HG02970 (cell line): ENCODE results near the gene RPGRIP1L.

Experiments
- ATAC-seq: cut with Tn5 transposase; IDR thresholded peaks from one replicate; pipeline ENCODE4 v1.9.1; 2021; ENCODE audit warnings: mild to moderate bottlenecking, moderate library complexity, moderate number of reproducible peaks; ENCODE audit not compliant: unreplicated experiment, low FRiP score

RPGRIP1L gene

DNA sequence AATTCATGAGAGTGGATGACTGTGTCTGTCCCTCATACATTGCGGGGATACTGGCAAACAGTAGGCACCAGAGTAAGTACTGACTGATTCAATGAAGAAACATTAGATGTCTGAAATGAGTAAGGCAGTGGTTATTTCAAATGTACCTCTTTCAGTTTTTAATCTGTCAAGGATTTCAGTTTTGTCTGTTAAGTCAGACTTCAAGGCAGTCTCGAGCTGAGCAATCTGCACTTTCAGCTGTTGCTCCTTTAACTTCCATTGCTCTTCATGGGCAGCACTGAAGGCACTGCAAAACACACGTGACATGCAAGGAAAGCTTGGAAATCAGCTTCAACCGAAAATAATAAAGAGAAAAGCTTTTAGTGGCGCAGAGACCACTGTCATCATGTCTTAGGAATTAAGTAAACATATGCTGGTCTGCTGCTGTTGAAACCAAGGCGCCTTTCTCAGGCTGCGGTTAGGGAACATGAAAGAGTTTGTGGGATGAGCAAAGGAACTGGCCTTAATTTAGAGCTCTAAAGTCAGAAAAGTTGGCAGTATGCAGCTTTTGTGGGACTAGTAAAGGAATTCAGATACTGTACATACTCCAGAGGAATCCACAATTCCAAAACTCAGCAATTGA is 38.8 kb downstream of the RPGRIP1L start:
- no peak for ATAC-seq

DNA sequence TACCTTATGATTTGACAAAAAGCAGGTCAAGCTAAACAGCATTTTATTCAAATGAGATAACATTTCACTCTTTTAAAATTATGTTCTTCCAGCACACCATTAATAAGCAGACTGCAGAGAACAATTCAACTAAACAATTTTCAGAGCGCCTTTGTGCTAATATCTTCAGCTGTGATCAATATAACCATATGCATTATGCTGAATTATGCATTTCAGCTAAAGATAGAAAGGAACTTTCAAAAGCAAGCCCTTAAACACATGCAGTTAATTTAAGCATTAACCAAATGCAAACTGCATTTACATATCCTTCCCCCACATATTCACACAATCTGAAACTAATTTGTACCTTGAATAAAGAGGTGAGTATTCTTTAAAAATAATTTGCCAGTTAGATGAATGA is 41.6 kb downstream of the RPGRIP1L start:
- ATAC-seq, result no peak

- ATAC-seq, result no peak
These were observed 48.7 kb downstream of the RPGRIP1L start for GRCh38 chr16:53654946-53655345.

DNA sequence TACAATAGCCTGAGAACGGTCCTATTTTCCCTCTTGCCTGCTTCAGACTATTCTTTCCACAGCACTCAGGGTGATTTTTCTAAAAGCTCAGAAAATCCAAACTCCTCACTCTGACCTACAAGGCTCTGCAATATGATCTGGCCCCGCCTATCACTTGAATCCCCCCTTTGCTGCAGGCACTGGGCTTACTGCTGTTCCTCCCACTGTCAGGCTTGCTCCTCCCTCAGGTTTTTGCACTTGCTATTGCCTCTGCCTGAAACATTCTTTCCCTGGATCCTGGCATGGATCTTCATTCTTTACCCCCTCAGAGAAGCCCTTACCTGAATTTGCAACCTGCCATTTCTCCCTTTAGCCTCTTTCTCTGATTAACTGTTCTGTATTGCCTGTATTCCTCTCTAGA is 52.3 kb downstream of the RPGRIP1L start:
- no peak for ATAC-seq

- ATAC-seq, result no peak
These were observed 57.2 kb downstream of the RPGRIP1L start for GRCh38 chr16:53646506-53646905.

GRCh38 chr16:53643474-53643873 is 60.2 kb downstream of the RPGRIP1L start:
- ATAC-seq, result no peak

DNA sequence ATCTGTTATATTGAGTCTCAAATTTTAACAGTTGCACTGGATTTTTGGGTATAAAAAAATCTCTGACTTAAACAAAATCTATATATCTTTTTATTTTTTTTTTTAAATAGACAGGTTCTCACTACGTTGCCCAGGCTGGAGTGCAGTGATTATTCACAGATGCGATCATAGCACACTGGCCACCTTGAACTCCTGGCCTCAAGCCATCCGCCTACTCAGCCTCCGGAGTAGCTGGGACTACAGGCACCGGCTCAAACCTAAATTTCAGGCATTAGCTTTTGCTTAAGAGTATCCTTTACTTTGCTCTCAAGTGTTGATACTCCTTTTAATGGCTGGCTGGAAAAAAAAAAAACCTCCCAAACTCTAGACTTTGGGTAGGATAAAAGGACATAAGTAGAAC is 61.6 kb downstream of the RPGRIP1L start:
- ATAC-seq, result no peak

DNA sequence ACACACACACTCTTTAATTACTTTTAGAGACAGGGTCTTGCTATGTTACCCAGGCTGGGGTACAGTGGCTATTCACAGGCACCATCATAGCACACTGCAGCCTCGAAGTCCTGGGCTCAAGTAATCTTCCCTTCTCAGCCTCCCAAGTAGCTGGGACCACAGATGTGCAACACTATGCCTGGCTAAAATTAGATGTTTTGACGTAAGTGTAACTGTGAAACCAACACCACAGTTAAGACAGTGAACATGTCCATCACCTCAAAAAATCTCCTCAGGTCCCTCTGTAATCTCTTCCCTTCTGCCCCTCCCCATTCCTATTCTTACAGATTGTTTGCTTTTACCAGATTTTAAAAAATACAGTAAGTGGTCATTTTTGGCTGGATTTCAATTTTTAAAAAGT is 66.7 kb downstream of the RPGRIP1L start:
- no peak for ATAC-seq

GRCh38 chr16:53632526-53632925 is 71.1 kb downstream of the RPGRIP1L start:
- no peak for ATAC-seq

GRCh38 chr16:53631236-53632025 is 72.2 kb downstream of the RPGRIP1L start:
- no peak for ATAC-seq

DNA sequence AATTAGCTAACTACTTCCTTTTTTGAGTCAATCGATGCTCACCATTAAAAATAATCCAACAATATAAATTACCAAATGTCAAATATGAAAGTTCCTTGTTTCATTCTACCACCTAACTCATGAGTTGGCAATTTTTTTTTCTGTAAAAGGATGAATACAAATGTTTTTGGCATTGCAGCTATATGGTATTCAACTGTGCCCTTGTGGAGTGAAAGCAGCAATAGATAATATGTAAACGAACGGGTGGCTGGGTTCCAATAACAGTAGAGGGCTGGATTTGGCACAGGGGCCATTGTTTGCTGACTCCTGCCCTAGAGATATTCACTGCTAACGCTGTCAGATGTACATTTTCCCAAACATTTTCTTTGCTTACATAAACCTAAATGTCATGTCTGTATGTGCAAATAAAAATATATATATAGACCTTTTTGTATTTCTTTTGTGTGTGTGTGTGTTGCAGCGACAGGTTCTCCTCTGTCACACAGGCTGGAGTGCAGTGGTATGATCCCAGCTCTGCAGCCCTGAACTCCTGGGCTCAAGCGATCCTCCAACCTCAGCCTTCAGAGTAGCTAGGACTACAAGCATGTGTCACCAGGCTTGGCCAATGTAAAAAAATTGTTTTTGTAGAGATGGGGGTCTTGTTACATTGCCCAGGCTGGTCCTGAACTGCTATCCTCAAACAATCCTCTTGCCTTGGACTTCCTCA is 73.9 kb downstream of the RPGRIP1L start:
- no peak for ATAC-seq

DNA sequence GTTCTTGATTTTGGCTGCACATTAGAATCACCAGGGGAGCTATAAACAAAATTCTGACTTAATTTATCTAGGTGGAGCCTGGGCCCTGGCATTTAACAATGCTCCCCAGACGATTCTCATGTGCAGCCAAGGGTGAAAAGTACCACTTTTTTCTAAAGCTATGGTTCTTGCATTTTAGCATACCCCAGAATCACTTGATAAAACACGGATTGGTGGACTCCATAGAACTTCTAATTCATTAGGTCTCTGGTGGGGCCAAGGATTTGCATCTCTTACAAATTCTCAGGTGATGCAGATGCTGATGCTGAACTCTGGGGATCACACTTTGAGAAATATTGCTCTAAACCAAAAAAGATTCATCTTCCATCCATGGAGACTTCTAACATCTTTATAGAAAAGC is 74.5 kb downstream of the RPGRIP1L start:
- ATAC-seq, result no peak

- no peak for ATAC-seq
These were observed 76.8 kb downstream of the RPGRIP1L start for GRCh38 chr16:53626811-53627210.

GRCh38 chr16:53626161-53626560 is 77.5 kb downstream of the RPGRIP1L start:
- ATAC-seq, result no peak

DNA sequence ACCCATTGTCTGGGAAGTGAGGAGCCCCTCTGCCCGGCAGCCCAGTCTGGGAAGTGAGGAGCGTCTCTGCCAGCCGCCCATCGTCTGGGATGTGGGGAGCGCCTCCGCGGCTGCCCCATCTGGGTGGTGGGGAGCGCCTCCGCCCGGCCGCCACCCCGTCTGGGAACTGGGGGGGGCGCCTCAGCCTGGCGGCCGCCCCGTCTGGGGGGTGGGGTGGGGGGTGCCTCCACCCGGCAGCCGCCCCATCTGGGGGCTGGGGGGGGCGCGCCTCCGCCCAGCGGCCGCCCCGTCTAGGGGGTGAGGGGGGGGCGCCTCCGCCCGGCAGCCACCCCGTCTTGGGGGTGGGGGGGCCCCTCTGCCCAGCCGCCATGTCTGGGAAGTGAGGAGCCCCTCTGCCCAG is 78.4 kb downstream of the RPGRIP1L start:
- no peak for ATAC-seq

GRCh38 chr16:53622315-53622714 is 81.3 kb downstream of the RPGRIP1L start:
- ATAC-seq, result no peak

- ATAC-seq, result no peak
These were observed 83.2 kb downstream of the RPGRIP1L start for GRCh38 chr16:53620476-53620875.

- ATAC-seq, result no peak
These were observed 84.4 kb downstream of the RPGRIP1L start for GRCh38 chr16:53619235-53619634.

DNA sequence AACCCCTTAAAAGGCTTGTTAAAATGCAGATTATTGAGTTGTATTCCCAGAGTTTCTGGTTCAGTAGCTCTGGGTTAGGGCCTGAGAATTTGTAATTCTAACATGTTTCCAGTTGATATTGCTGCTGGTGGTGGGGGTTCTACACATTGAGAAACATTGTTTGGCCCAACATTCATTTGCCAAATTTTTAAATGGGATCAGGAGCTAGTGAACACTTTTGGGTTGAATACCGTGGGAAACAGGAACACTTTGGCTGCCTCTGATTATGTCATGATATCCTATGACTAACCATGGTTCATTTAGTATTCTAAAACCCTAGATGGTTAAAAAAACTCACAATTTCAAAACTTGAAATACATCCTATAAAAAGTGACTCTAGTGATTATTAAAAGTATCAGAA is 89.3 kb downstream of the RPGRIP1L start:
- no peak for ATAC-seq

GRCh38 chr16:53612003-53612402 is 91.7 kb downstream of the RPGRIP1L start:
- ATAC-seq, result no peak

GRCh38 chr16:53611179-53611696 is 92.4 kb downstream of the RPGRIP1L start:
- no peak for ATAC-seq
